ENCODE data around the gene PLXDC2.
"Not testable (repeated sequence)": the region's sequence is repeated elsewhere in the genome, so short reads cannot be mapped to it uniquely, and the experiment has no call there.

DNA sequence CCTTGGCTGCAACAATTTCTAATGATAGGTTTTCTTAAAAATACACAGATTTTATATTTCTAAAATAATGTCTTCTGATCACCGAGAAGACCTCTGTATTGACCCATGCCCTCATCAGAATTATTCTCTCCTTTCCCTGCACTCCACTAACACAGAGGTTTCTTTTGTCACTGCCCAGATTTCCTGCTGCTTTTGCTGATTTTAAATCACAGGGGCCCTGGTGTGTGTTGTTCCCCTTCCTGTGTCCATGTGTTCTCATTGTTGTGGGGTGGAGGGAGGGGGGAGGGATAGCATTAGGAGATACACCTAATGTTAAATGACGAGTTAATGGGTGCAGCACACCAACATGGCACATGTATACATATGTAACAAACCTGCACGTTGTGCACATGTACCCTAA is 375.2 kb downstream of the PLXDC2 start:
- TF ChIP-seq, protein P1, sequence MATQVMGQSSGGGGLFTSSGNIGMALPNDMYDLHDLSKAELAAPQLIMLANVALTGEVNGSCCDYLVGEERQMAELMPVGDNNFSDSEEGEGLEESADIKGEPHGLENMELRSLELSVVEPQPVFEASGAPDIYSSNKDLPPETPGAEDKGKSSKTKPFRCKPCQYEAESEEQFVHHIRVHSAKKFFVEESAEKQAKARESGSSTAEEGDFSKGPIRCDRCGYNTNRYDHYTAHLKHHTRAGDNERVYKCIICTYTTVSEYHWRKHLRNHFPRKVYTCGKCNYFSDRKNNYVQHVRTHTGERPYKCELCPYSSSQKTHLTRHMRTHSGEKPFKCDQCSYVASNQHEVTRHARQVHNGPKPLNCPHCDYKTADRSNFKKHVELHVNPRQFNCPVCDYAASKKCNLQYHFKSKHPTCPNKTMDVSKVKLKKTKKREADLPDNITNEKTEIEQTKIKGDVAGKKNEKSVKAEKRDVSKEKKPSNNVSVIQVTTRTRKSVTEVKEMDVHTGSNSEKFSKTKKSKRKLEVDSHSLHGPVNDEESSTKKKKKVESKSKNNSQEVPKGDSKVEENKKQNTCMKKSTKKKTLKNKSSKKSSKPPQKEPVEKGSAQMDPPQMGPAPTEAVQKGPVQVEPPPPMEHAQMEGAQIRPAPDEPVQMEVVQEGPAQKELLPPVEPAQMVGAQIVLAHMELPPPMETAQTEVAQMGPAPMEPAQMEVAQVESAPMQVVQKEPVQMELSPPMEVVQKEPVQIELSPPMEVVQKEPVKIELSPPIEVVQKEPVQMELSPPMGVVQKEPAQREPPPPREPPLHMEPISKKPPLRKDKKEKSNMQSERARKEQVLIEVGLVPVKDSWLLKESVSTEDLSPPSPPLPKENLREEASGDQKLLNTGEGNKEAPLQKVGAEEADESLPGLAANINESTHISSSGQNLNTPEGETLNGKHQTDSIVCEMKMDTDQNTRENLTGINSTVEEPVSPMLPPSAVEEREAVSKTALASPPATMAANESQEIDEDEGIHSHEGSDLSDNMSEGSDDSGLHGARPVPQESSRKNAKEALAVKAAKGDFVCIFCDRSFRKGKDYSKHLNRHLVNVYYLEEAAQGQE (IDR thresholded peaks at IDR 0.05), result not testable (repeated sequence)
- TF ChIP-seq EP300 (IDR thresholded peaks at IDR 0.05); POLR2AphosphoS2 (conservative IDR thresholded peaks at IDR 0.05; ENCODE audit: low read length); BHLHE40 (IDR thresholded peaks at IDR 0.05; ENCODE audit: low read depth, low read length); CEBPB (IDR thresholded peaks at IDR 0.05); CHD2 (IDR thresholded peaks at IDR 0.05; ENCODE audit: low read length, partially characterized antibody); MAFK (IDR thresholded peaks at IDR 0.05; ENCODE audit: partially characterized antibody); POLR2A (IDR thresholded peaks at IDR 0.05; ENCODE audit: low read length): not testable (repeated sequence)
- TF ChIP-seq, protein P2, sequence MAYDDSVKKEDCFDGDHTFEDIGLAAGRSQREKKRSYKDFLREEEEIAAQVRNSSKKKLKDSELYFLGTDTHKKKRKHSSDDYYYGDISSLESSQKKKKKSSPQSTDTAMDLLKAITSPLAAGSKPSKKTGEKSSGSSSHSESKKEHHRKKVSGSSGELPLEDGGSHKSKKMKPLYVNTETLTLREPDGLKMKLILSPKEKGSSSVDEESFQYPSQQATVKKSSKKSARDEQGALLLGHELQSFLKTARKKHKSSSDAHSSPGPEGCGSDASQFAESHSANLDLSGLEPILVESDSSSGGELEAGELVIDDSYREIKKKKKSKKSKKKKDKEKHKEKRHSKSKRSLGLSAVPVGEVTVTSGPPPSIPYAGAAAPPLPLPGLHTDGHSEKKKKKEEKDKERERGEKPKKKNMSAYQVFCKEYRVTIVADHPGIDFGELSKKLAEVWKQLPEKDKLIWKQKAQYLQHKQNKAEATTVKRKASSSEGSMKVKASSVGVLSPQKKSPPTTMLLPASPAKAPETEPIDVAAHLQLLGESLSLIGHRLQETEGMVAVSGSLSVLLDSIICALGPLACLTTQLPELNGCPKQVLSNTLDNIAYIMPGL (CRISPR knock-in tag; IDR thresholded peaks at IDR 0.05; ENCODE audit: borderline replicate concordance), result not testable (repeated sequence)
- TF ChIP-seq, protein P3, sequence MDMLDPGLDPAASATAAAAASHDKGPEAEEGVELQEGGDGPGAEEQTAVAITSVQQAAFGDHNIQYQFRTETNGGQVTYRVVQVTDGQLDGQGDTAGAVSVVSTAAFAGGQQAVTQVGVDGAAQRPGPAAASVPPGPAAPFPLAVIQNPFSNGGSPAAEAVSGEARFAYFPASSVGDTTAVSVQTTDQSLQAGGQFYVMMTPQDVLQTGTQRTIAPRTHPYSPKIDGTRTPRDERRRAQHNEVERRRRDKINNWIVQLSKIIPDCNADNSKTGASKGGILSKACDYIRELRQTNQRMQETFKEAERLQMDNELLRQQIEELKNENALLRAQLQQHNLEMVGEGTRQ (IDR thresholded peaks at IDR 0.05), result not testable (repeated sequence)
- TF ChIP-seq, protein P4, sequence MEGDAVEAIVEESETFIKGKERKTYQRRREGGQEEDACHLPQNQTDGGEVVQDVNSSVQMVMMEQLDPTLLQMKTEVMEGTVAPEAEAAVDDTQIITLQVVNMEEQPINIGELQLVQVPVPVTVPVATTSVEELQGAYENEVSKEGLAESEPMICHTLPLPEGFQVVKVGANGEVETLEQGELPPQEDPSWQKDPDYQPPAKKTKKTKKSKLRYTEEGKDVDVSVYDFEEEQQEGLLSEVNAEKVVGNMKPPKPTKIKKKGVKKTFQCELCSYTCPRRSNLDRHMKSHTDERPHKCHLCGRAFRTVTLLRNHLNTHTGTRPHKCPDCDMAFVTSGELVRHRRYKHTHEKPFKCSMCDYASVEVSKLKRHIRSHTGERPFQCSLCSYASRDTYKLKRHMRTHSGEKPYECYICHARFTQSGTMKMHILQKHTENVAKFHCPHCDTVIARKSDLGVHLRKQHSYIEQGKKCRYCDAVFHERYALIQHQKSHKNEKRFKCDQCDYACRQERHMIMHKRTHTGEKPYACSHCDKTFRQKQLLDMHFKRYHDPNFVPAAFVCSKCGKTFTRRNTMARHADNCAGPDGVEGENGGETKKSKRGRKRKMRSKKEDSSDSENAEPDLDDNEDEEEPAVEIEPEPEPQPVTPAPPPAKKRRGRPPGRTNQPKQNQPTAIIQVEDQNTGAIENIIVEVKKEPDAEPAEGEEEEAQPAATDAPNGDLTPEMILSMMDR (IDR thresholded peaks at IDR 0.05), result not testable (repeated sequence)

All from A549 (cell line).